ENCODE measurements around the gene PLEKHJ1.

The PLEKHJ1 gene

GRCh38 chr19:2195361-2195760 lies 40.8 kb downstream of the PLEKHJ1 start:
- no peak for DNase-seq

GRCh38 chr19:2194513-2195078 lies 41.5 kb downstream of the PLEKHJ1 start:
- DNase-seq = no peak

- DNase-seq = no peak
Observed at GRCh38 chr19:2193807-2194206, 42.3 kb downstream of the PLEKHJ1 start.

GRCh38 chr19:2192862-2193261 lies 43.3 kb downstream of the PLEKHJ1 start:
- DNase-seq = no peak

- DNase-seq = peak in 1 of 3 experiments; percentile 14
Observed at GRCh38 chr19:2191456-2192310, 44.4 kb downstream of the PLEKHJ1 start.

- no peak for DNase-seq
Observed at GRCh38 chr19:2190848-2191455, 45.2 kb downstream of the PLEKHJ1 start.

- DNase-seq = no peak
Observed at GRCh38 chr19:2189880-2190279, 46.2 kb downstream of the PLEKHJ1 start.

GRCh38 chr19:2188708-2189385 lies 47.3 kb downstream of the PLEKHJ1 start:
- DNase-seq = no peak

GRCh38 chr19:2187159-2187558 lies 49.0 kb downstream of the PLEKHJ1 start:
- DNase-seq = no peak

- DNase-seq = no peak
Observed at GRCh38 chr19:2186071-2186846, 49.9 kb downstream of the PLEKHJ1 start.

- no peak for DNase-seq
Observed at GRCh38 chr19:2185734-2186070, 50.4 kb downstream of the PLEKHJ1 start.

GRCh38 chr19:2184422-2184975 lies 51.6 kb downstream of the PLEKHJ1 start:
- DNase-seq = no peak

All from NCI-H1417 (cell line).